H1 (cell line): ENCODE measurements around the gene LTBP1. TPM values are rescaled to one million over a fixed set of nuclear protein-coding genes. Genes with fewer than 3 reads are reported as not detected.

Experiments used
- CTCF ChIA-PET: fragments of 300-600 bp; sonication (Branson Sonifier 250); formaldehyde crosslinking; loops from one replicate; lab custom pipeline; 2021; ENCODE audit not compliant: partially characterized antibody; lab: Charles Lee
- POLR2A ChIA-PET: fragments of 300-600 bp; sonication (Branson Sonifier 250); formaldehyde crosslinking; loops from one replicate; lab custom pipeline; 2021; ENCODE audit warnings: inconsistent platforms; ENCODE audit not compliant: partially characterized antibody; lab: Charles Lee
- DNase-seq, 2 experiments: peaks; one replicate each; pipeline versions ENCODE4 v3.0.0 to v3.0.0-alpha.2; 2010 to 2022; ENCODE audit warnings: low spot score in 2 of 2, low read depth in 1 of 2, mixed read lengths in 1 of 2
- FAIRE-seq: peaks from 2 replicates; lab custom pipeline; 2011; peaks lifted over from hg19 to GRCh38; lab: Jason Lieb, UNC
- H2AFZ ChIP-seq: 2 replicates; pipeline ENCODE4 v1.8.1; 2012; ENCODE audit warnings: low read length, inconsistent platforms
- H2AK5ac ChIP-seq: 2 replicates; pipeline ENCODE4 v1.6.1; 2013; ENCODE audit warnings: low read depth, low read length
- H2BK120ac ChIP-seq: replicated peaks from 2 replicates; pipeline ENCODE3; 2013; ENCODE audit warnings: low read depth, low read length, inconsistent platforms
- H2BK12ac ChIP-seq: 2 replicates; pipeline ENCODE4 v1.6.1; 2013; ENCODE audit warnings: low read depth, low read length
- H2BK15ac ChIP-seq: 2 replicates; pipeline ENCODE4 v1.6.1; 2013; ENCODE audit warnings: low read length
- H2BK20ac ChIP-seq: 2 replicates; pipeline ENCODE4 v1.6.1; 2013; ENCODE audit warnings: low read length
- H2BK5ac ChIP-seq: 2 replicates; pipeline ENCODE4 v1.6.1; 2013; ENCODE audit warnings: low read depth, low read length
- H3K14ac ChIP-seq: 2 replicates; pipeline ENCODE4 v1.6.1; 2013; ENCODE audit warnings: inconsistent platforms; ENCODE audit not compliant: insufficient read length
- H3K18ac ChIP-seq: 2 replicates; pipeline ENCODE4 v1.6.1; 2013; ENCODE audit warnings: low read length; ENCODE audit errors: extremely low read depth
- H3K23ac ChIP-seq: 2 replicates; pipeline ENCODE4 v1.6.1; 2013; ENCODE audit warnings: inconsistent platforms; ENCODE audit not compliant: insufficient read length
- H3K23me2 ChIP-seq: 2 replicates; pipeline ENCODE4 v1.6.1; 2013; ENCODE audit warnings: low read depth, low read length
- H3K27ac ChIP-seq: 2 replicates; pipeline ENCODE4 v1.6.1; 2011; ENCODE audit warnings: low read depth, low read length, inconsistent platforms
- H3K27me3 ChIP-seq, 4 experiments: replicated peaks in 1 of 4; 1 replicate in 1 of 4; 2 replicates in 3 of 4; pipeline versions ENCODE4 v1.6.1 to v1.8.1; 2011 to 2013; ENCODE audit warnings: low read length in 3 of 4, mild to moderate bottlenecking in 3 of 4, inconsistent platforms in 2 of 4, mixed read lengths in 2 of 4, moderate library complexity in 1 of 4; ENCODE audit not compliant: control insufficient read depth in 3 of 4, insufficient read depth in 3 of 4; ENCODE audit errors: extremely low read depth in 1 of 4
- H3K36me3 ChIP-seq, 4 experiments: 2 replicates each; pipeline versions ENCODE4 v1.6.1 to v1.8.1; 2011 to 2013; ENCODE audit warnings: mild to moderate bottlenecking in 4 of 4, low read length in 3 of 4, moderate library complexity in 2 of 4, control low read depth in 1 of 4, inconsistent platforms in 1 of 4; ENCODE audit not compliant: insufficient read depth in 4 of 4, control insufficient read depth in 2 of 4
- H3K4ac ChIP-seq: replicated peaks from 2 replicates; pipeline ENCODE3; 2013; ENCODE audit warnings: low read length, low read depth, mixed read lengths, inconsistent platforms; ENCODE audit not compliant: insufficient read length
- H3K4me1 ChIP-seq, 4 experiments: replicated peaks in 1 of 4; 1 replicate in 1 of 4; 2 replicates in 3 of 4; pipeline versions ENCODE4 v1.6.1 to v1.8.1; 2011 to 2013; ENCODE audit warnings: low read length in 3 of 4, inconsistent platforms in 2 of 4, mixed read lengths in 1 of 4; ENCODE audit not compliant: insufficient read depth in 4 of 4, control insufficient read depth in 3 of 4
- H3K4me2 ChIP-seq, 2 experiments: 2 replicates each; pipeline versions ENCODE4 v1.6.1 to v1.8.1; 2011 to 2013; ENCODE audit warnings: low read depth in 2 of 2, low read length in 2 of 2, control low read depth in 1 of 2, inconsistent platforms in 1 of 2, mild to moderate bottlenecking in 1 of 2; ENCODE audit not compliant: insufficient read depth in 1 of 2
- H3K4me3 ChIP-seq, 4 experiments: fragments of 200-600, 300-600 bp in 1 of 4; sonication (generic), shearing (Covaris generic), sonication (Bioruptor Twin) in 1 of 4; 2 replicates each; pipeline versions ENCODE4 v1.5.1 to v1.8.1; 2011 to 2016; ENCODE audit warnings: low read length in 4 of 4, low read depth in 3 of 4, control low read depth in 2 of 4, inconsistent platforms in 2 of 4, mild to moderate bottlenecking in 2 of 4, mixed read lengths in 1 of 4, moderate library complexity in 1 of 4; ENCODE audit not compliant: insufficient read depth in 2 of 4; ENCODE audit errors: extremely low read depth in 1 of 4
- H3K56ac ChIP-seq: replicated peaks from 2 replicates; pipeline ENCODE3; 2013; ENCODE audit warnings: low read depth, mild to moderate bottlenecking, mixed read lengths, low read length, inconsistent platforms; ENCODE audit not compliant: insufficient read length
- H3K79me1 ChIP-seq: 2 replicates; pipeline ENCODE4 v1.6.1; 2013; ENCODE audit warnings: low read depth, low read length, control low read depth
- H3K79me2 ChIP-seq, 2 experiments: 2 replicates each; pipeline versions ENCODE4 v1.6.1 to v1.8.1; 2012 to 2013; ENCODE audit warnings: low read length in 2 of 2, mild to moderate bottlenecking in 2 of 2, inconsistent platforms in 1 of 2; ENCODE audit not compliant: insufficient read depth in 2 of 2, control insufficient read depth in 1 of 2
- H3K9ac ChIP-seq, 4 experiments: replicated peaks in 1 of 4; 1 replicate in 1 of 4; 2 replicates in 3 of 4; pipeline versions ENCODE4 v1.6.1 to v1.8.1; 2011 to 2013; ENCODE audit warnings: low read depth in 3 of 4, low read length in 3 of 4, control low read depth in 2 of 4, mild to moderate bottlenecking in 2 of 4, moderate library complexity in 2 of 4, inconsistent platforms in 1 of 4; ENCODE audit errors: extremely low read depth in 1 of 4
- H3K9me3 ChIP-seq, 2 experiments: 2 replicates each; pipeline versions ENCODE4 v1.6.1 to v1.8.1; 2012 to 2013; ENCODE audit warnings: mild to moderate bottlenecking in 2 of 2, moderate library complexity in 2 of 2, control low read depth in 1 of 2, inconsistent platforms in 1 of 2, low read depth in 1 of 2, low read length in 1 of 2, mixed read lengths in 1 of 2; ENCODE audit not compliant: insufficient read depth in 2 of 2
- H4K20me1 ChIP-seq, 2 experiments: replicated peaks in 1 of 2; 2 replicates each; pipeline versions ENCODE3 to v1.8.1; 2011 to 2013; ENCODE audit warnings: inconsistent platforms in 2 of 2, low read length in 2 of 2, mild to moderate bottlenecking in 1 of 2; ENCODE audit not compliant: insufficient read depth in 2 of 2, control insufficient read depth in 1 of 2
- H4K5ac ChIP-seq: 2 replicates; pipeline ENCODE4 v1.6.1; 2013; ENCODE audit warnings: low read length, low read depth, mixed read lengths, inconsistent platforms; ENCODE audit not compliant: insufficient read length
- H4K8ac ChIP-seq: 2 replicates; pipeline ENCODE4 v1.8.0; 2013; ENCODE audit warnings: mild to moderate bottlenecking, moderate library complexity, low read length, inconsistent platforms; ENCODE audit not compliant: insufficient read depth; ENCODE audit errors: extremely low read depth
- H4K91ac ChIP-seq: replicated peaks from 2 replicates; pipeline ENCODE3; 2013; ENCODE audit warnings: low read length, mixed read lengths, inconsistent platforms; ENCODE audit not compliant: insufficient read length
- BCL11A ChIP-seq, 2 experiments: IDR thresholded peaks; one replicate each; pipeline ENCODE4 v1.6.1; 2011; ENCODE audit warnings: low read depth in 2 of 2, low read length in 2 of 2, mild to moderate bottlenecking in 2 of 2
- CEBPB ChIP-seq: IDR thresholded peaks from 2 replicates; pipeline ENCODE4 v1.6.1; 2012; ENCODE audit warnings: low read depth, low read length
- CHD1 ChIP-seq: IDR thresholded peaks from 2 replicates; pipeline ENCODE4 v1.6.1; 2012; ENCODE audit warnings: low read depth, low read length, improper control_type of control experiment
- CREB1 ChIP-seq: IDR thresholded peaks from 2 replicates; pipeline ENCODE4 v1.6.1; 2012; ENCODE audit warnings: inconsistent platforms
- EGR1 ChIP-seq: IDR thresholded peaks from 2 replicates; pipeline ENCODE4 v1.6.1; 2011; ENCODE audit warnings: low read depth, low read length, borderline replicate concordance
- EP300 ChIP-seq, 2 experiments: IDR thresholded peaks; 1 replicate in 1 of 2; 2 replicates in 1 of 2; pipeline ENCODE4 v1.6.1; 2011 to 2012; ENCODE audit warnings: low read depth in 2 of 2, low read length in 2 of 2, mild to moderate bottlenecking in 2 of 2, borderline replicate concordance in 1 of 2, inconsistent platforms in 1 of 2, moderate library complexity in 1 of 2
- EZH2 ChIP-seq: fragments of 200-600 bp; sonication (generic); IDR thresholded peaks from 2 replicates; pipeline ENCODE4 v1.7.1; 2012; ENCODE audit warnings: low read depth, mild to moderate bottlenecking, moderate library complexity, low read length, inconsistent platforms; ENCODE audit not compliant: severe bottlenecking
- KDM1A ChIP-seq: fragments of 200-600, 300-600 bp; sonication (generic); IDR thresholded peaks from 2 replicates; pipeline ENCODE4 v1.7.1; 2016; ENCODE audit warnings: mild to moderate bottlenecking, low read length, borderline replicate concordance
- POLR2A ChIP-seq, 2 experiments: IDR thresholded peaks; 1 replicate in 1 of 2; 2 replicates in 1 of 2; pipeline ENCODE4 v1.6.1; 2011; ENCODE audit warnings: low read depth in 2 of 2, low read length in 2 of 2, mild to moderate bottlenecking in 2 of 2; ENCODE audit errors: control extremely low read depth in 1 of 2
- POLR2AphosphoS5 ChIP-seq: IDR thresholded peaks from 2 replicates; pipeline ENCODE4 v1.6.1; 2011; ENCODE audit warnings: low read depth, low read length
- RFX5 ChIP-seq: IDR thresholded peaks from 2 replicates; pipeline ENCODE4 v1.6.1; 2011; ENCODE audit warnings: low read depth, low read length, improper control_type of control experiment, borderline replicate concordance
- RXRA ChIP-seq: IDR thresholded peaks from 2 replicates; pipeline ENCODE4 v1.6.1; 2011; ENCODE audit warnings: low read depth, mild to moderate bottlenecking, low read length, moderate library complexity; ENCODE audit not compliant: insufficient read depth
- SP1 ChIP-seq: IDR thresholded peaks from 2 replicates; pipeline ENCODE4 v1.6.1; 2011; ENCODE audit warnings: low read depth, low read length
- SP2 ChIP-seq: IDR thresholded peaks from 2 replicates; pipeline ENCODE4 v1.6.1; 2012; ENCODE audit warnings: mild to moderate bottlenecking, low read length, inconsistent platforms
- SP4 ChIP-seq: IDR thresholded peaks from 2 replicates; pipeline ENCODE4 v1.6.1; 2012; ENCODE audit warnings: low read length, inconsistent platforms
- TAF1 ChIP-seq: IDR thresholded peaks from 2 replicates; pipeline ENCODE4 v1.6.1; 2011; ENCODE audit warnings: mild to moderate bottlenecking, low read depth, low read length
- TAF7 ChIP-seq: optimal IDR thresholded peaks from 2 replicates; pipeline ENCODE3; 2011; ENCODE audit warnings: low read depth, mild to moderate bottlenecking, inconsistent platforms, low read length, moderate library complexity, borderline replicate concordance
- WGBS, 2 experiments: shearing (Covaris generic) in 1 of 2; methylation state at CpG; one replicate each; pipeline versions ENCODE4 v1.1.6 to v1.1.7; 2013 to 2015; ENCODE audit warnings: low lambda C conversion rate in 2 of 2, mixed read lengths in 2 of 2, inconsistent platforms in 1 of 2, low coverage in 1 of 2, missing lambda C conversion rate in 1 of 2; ENCODE audit not compliant: insufficient replicate concordance in 2 of 2, insufficient coverage in 1 of 2, insufficient read length in 1 of 2; ENCODE audit errors: extremely low coverage in 1 of 2, missing lambda C conversion rate in 1 of 2; 5-methylcytosine and 5-hydroxymethylcytosine counted together
- polyA plus RNA-seq, 7 experiments: library from polyadenylated mRNA; depleted of rRNA in 3 of 7; stranded (reverse) in 5 of 7; unstranded in 2 of 7; fragments of >200 nt in 5 of 7; fragments of 200-250 nt in 2 of 7; gene quantifications; 1 replicate in 5 of 7; 2 replicates in 1 of 7; 4 replicates in 1 of 7; pipeline versions ENCODE4 v1.2.1 to v1.2.3, GENCODE V29; 2011 to 2013; ENCODE audit warnings: missing spikeins in 2 of 7, mixed read lengths in 2 of 7
- total RNA-seq: library from RNA; stranded (reverse); fragmentation: NEBNext Ultra II Directional; extraction: Animal tissue kit (Norgen Biotek cat#: 25700); gene quantifications from 2 replicates; pipeline ENCODE4 v1.2.1, GENCODE V29; 2021

LTBP1 gene
- total and polyA plus RNA-seq, 2 of the 8 experiments (the other 6 are each of a cell fraction or from before 2014, with no cell fraction given), result 15.4 to 24.7 TPM

GRCh38 chr2:33223856-33224255 lies 277.1 kb downstream of the LTBP1 start:
- H4K8ac ChIP-seq, result no peak overlapping the region
- H2BK20ac ChIP-seq, result no peak overlapping the region
- no peak overlapping the region for H3K9ac ChIP-seq
- no peak overlapping the region for H2AK5ac ChIP-seq
- H3K4me3 ChIP-seq, result no peak overlapping the region
- H3K18ac ChIP-seq, result no peak overlapping the region
- peaks cover 0 to 2% (median 0%) of the 10 kb centered on the region in 4 experiments; a peak in 2 of 7 replicates for H3K4me1 ChIP-seq
- no peaks in the 10 kb centered on the region for H3K23me2 ChIP-seq
- FAIRE-seq (no peak), DNase-seq (no peak)
- H4K20me1 ChIP-seq, result no peaks in the 10 kb centered on the region
- no peak overlapping the region for H2BK12ac ChIP-seq
- H2BK15ac ChIP-seq, result no peak overlapping the region
- H3K23ac ChIP-seq, result no peak overlapping the region
- no peak overlapping the region for H2BK5ac ChIP-seq
- no peak overlapping the region for H3K4ac ChIP-seq
- CTCF ChIA-PET, result interaction anchor here (1.4 kb wide), 1 partner anchor 97 kb away, joined by 4 read pairs; no protein-coding TSS in a partner anchor
- POLR2A ChIA-PET, result no interaction called here
- no peak overlapping the region for H2BK120ac ChIP-seq
- no peaks in the 10 kb centered on the region for H3K27me3 ChIP-seq
- 95% methylated on average over 4 of the region's 4 CpGs; no CpG with 5 or more reads in 1 of the 2 experiments for WGBS, 2 experiments
- no peaks in the 10 kb centered on the region for H3K79me2 ChIP-seq
- H3K4me2 ChIP-seq, result no peak overlapping the region
- no peak overlapping the region for H4K91ac ChIP-seq
- H3K14ac ChIP-seq, result no peak overlapping the region
- H3K79me1 ChIP-seq, result no peaks in the 10 kb centered on the region
- no peaks in the 10 kb centered on the region for H3K36me3 ChIP-seq
- no peak overlapping the region for H2AFZ ChIP-seq
- H3K9me3 ChIP-seq, result no peaks in the 10 kb centered on the region
- H4K5ac ChIP-seq, result no peak overlapping the region
- no peak overlapping the region for H3K56ac ChIP-seq
- no peak overlapping the region for H3K27ac ChIP-seq
- TF ChIP-seq RXRA, result no peak
- TF ChIP-seq CEBPB, result no peak
- TF ChIP-seq KDM1A, result no peak
- TF ChIP-seq POLR2AphosphoS5, result no peak
- no peak for TF ChIP-seq POLR2A (IDR thresholded peaks at IDR 0.05; ENCODE audit: control extremely low read depth in 1 of 2, low read depth in 2 of 2, low read length in 2 of 2)
- TF ChIP-seq SP2, result no peak
- no peak for TF ChIP-seq EZH2
- TF ChIP-seq TAF7, result no peak
- no peak for TF ChIP-seq TAF1
- TF ChIP-seq SP4, result no peak
- TF ChIP-seq BCL11A (IDR thresholded peaks at IDR 0.05; ENCODE audit: low read depth in 2 of 2, low read length in 2 of 2), result no peak
- TF ChIP-seq EP300 (IDR thresholded peaks at IDR 0.05; ENCODE audit: borderline replicate concordance in 1 of 2, low read depth in 2 of 2, low read length in 2 of 2), result no peak
- TF ChIP-seq RFX5, result no peak
- no peak for TF ChIP-seq SP1
- no peak for TF ChIP-seq EGR1
- no peak for TF ChIP-seq CREB1
- no peak for TF ChIP-seq CHD1
